Measurements from ENCODE around the gene YKT6.
A peak's percentile ranks its signal among the peaks of the same experiment; 100 is the strongest.
"Not testable (repeated sequence)": the region's sequence is repeated elsewhere in the genome, so short reads cannot be mapped to it uniquely, and the experiment has no call there.

Gene YKT6

GRCh38 chr7:44172352-44172751, 28.4 kb upstream of the YKT6 start:
- no peak for DNase-seq (ENCODE audit: low spot score)

GRCh38 chr7:44172803-44173424, 27.9 kb upstream of the YKT6 start:
- no peak for DNase-seq (ENCODE audit: low spot score)

GRCh38 chr7:44173911-44174693, 26.7 kb upstream of the YKT6 start:
- no peak for DNase-seq (ENCODE audit: low spot score)

GRCh38 chr7:44174694-44174948, 26.2 kb upstream of the YKT6 start:
- DNase-seq (ENCODE audit: low spot score) = not testable (repeated sequence)

GRCh38 chr7:44175730-44176129, 25.0 kb upstream of the YKT6 start:
- peak; percentile 1 for DNase-seq (ENCODE audit: low spot score)

- peak; percentile 4 for DNase-seq (ENCODE audit: low spot score)
These were observed 24.3 kb upstream of the YKT6 start for GRCh38 chr7:44176486-44176885.

- DNase-seq (ENCODE audit: low spot score) = peak; percentile 46
These were observed 23.1 kb upstream of the YKT6 start for GRCh38 chr7:44177570-44178131.

- no peak for DNase-seq (ENCODE audit: low spot score)
These were observed 20.1 kb upstream of the YKT6 start for GRCh38 chr7:44180631-44181030.

GRCh38 chr7:44182827-44183226, 18.0 kb upstream of the YKT6 start:
- DNase-seq (ENCODE audit: low spot score) = no peak

GRCh38 chr7:44183386-44183785, 17.4 kb upstream of the YKT6 start:
- no peak for DNase-seq (ENCODE audit: low spot score)

GRCh38 chr7:44184206-44184872, 16.4 kb upstream of the YKT6 start:
- DNase-seq (ENCODE audit: low spot score) = peak; percentile 49

- DNase-seq (ENCODE audit: low spot score) = no peak
These were observed 15.8 kb upstream of the YKT6 start for GRCh38 chr7:44184873-44185446.

- no peak for DNase-seq (ENCODE audit: low spot score)
These were observed 15.0 kb upstream of the YKT6 start for GRCh38 chr7:44185729-44186128.

- no peak for DNase-seq (ENCODE audit: low spot score)
These were observed 14.0 kb upstream of the YKT6 start for GRCh38 chr7:44186736-44187135.

GRCh38 chr7:44187636-44188416, 13.0 kb upstream of the YKT6 start:
- DNase-seq (ENCODE audit: low spot score) = no peak

GRCh38 chr7:44188480-44189225, 12.1 kb upstream of the YKT6 start:
- no peak for DNase-seq (ENCODE audit: low spot score)

GRCh38 chr7:44189286-44189992, 11.3 kb upstream of the YKT6 start, which contains the start of gene GCK:
Gene GCK, minus strand, starts transcription at chr7:44189439. Its CDS starts 486 bp downstream, at chr7:44188953.
- DNase-seq (ENCODE audit: low spot score) = no peak

GRCh38 chr7:44189993-44190872, 10.5 kb upstream of the YKT6 start:
- DNase-seq (ENCODE audit: low spot score) = no peak

GRCh38 chr7:44191171-44191570, 9.6 kb upstream of the YKT6 start:
- DNase-seq (ENCODE audit: low spot score) = no peak

Data from iPS-NIHi11 (cell line).